ENCODE results near the gene KY.
A peak's percentile ranks its signal among the peaks of the same experiment; 100 is the strongest.

Gene KY

GRCh38 chr3:134658555-134658954 is 7.7 kb upstream of the KY start:
- H3K4me1 ChIP-seq (ENCODE audit: control insufficient read depth in 5 of 5, insufficient read depth in 5 of 5, low read length in 5 of 5), result no peaks in the 10 kb centered on the region
- H3K4me3 ChIP-seq (ENCODE audit: low read depth in 1 of 5, low read length in 5 of 5), result no peak overlapping the region
- H3K9ac ChIP-seq (ENCODE audit: low read length in 5 of 5), result no peak overlapping the region
- H3K27me3 ChIP-seq (ENCODE audit: control insufficient read depth in 5 of 5, insufficient read depth in 4 of 5, low read length in 5 of 5), result no peaks in the 10 kb centered on the region
- peaks cover 0 to 4% (median 0%) of the 10 kb centered on the region in 5 donors for H3K9me3 ChIP-seq (ENCODE audit: control insufficient read depth in 5 of 5, low read length in 5 of 5)
- H3K27ac ChIP-seq (ENCODE audit: low read depth, low read length), result no peak overlapping the region
- no peaks in the 10 kb centered on the region for H3K36me3 ChIP-seq (ENCODE audit: control insufficient read depth in 5 of 5, insufficient read depth in 5 of 5, low read length in 5 of 5)

- peaks cover 0 to 5% (median 5%) of the 10 kb centered on the region in 5 donors for H3K4me1 ChIP-seq (ENCODE audit: control insufficient read depth in 5 of 5, insufficient read depth in 5 of 5, low read length in 5 of 5)
- no peak overlapping the region for H3K9ac ChIP-seq (ENCODE audit: low read length in 5 of 5)
- H3K9me3 ChIP-seq (ENCODE audit: control insufficient read depth in 5 of 5, low read length in 5 of 5), result peaks cover 0 to under 1% (median 0%) of the 10 kb centered on the region in 5 donors
- H3K27ac ChIP-seq (ENCODE audit: low read depth, low read length), result no peak overlapping the region
- H3K4me3 ChIP-seq (ENCODE audit: low read depth in 1 of 5, low read length in 5 of 5), result no peak overlapping the region
- no peaks in the 10 kb centered on the region for H3K36me3 ChIP-seq (ENCODE audit: control insufficient read depth in 5 of 5, insufficient read depth in 5 of 5, low read length in 5 of 5)
- peaks cover 0 to 8% (median 4%) of the 10 kb centered on the region in 5 donors for H3K27me3 ChIP-seq (ENCODE audit: control insufficient read depth in 5 of 5, insufficient read depth in 4 of 5, low read length in 5 of 5)
Measured at GRCh38 chr3:134656211-134656800, 5.5 kb upstream of the KY start.

- peaks cover 0 to 11% (median 11%) of the 10 kb centered on the region in 5 donors for H3K4me1 ChIP-seq (ENCODE audit: control insufficient read depth in 5 of 5, insufficient read depth in 5 of 5, low read length in 5 of 5)
- H3K9ac ChIP-seq (ENCODE audit: low read length in 5 of 5), result no peak overlapping the region
- no peak overlapping the region for H3K27ac ChIP-seq (ENCODE audit: low read depth, low read length)
- H3K27me3 ChIP-seq (ENCODE audit: control insufficient read depth in 5 of 5, insufficient read depth in 4 of 5, low read length in 5 of 5), result peaks cover 0 to 11% (median 6%) of the 10 kb centered on the region in 5 donors
- no peaks in the 10 kb centered on the region for H3K9me3 ChIP-seq (ENCODE audit: control insufficient read depth in 5 of 5, low read length in 5 of 5)
- H3K4me3 ChIP-seq (ENCODE audit: low read depth in 1 of 5, low read length in 5 of 5), result no peak overlapping the region
- H3K36me3 ChIP-seq (ENCODE audit: control insufficient read depth in 5 of 5, insufficient read depth in 5 of 5, low read length in 5 of 5), result no peaks in the 10 kb centered on the region
Measured at GRCh38 chr3:134655706-134656105, 4.9 kb upstream of the KY start.

- Histone ChIP-seq H3K9me3 (ENCODE audit: control insufficient read depth in 5 of 5, low read length in 5 of 5) (no peaks in the 10 kb centered on the region), H3K9ac (ENCODE audit: low read length in 5 of 5) (no peak overlapping the region), H3K36me3 (ENCODE audit: control insufficient read depth in 5 of 5, insufficient read depth in 5 of 5, low read length in 5 of 5) (no peaks in the 10 kb centered on the region), H3K4me3 (ENCODE audit: low read depth in 1 of 5, low read length in 5 of 5) (no peak overlapping the region), H3K27ac (ENCODE audit: low read depth, low read length) (no peak overlapping the region), H3K27me3 (ENCODE audit: control insufficient read depth in 5 of 5, insufficient read depth in 4 of 5, low read length in 5 of 5) (peaks cover 0 to 21% (median 8%) of the 10 kb centered on the region in 5 donors), H3K4me1 (ENCODE audit: control insufficient read depth in 5 of 5, insufficient read depth in 5 of 5, low read length in 5 of 5) (peaks cover 0 to 18% (median 16%) of the 10 kb centered on the region in 5 donors)
Measured at GRCh38 chr3:134654031-134654430, 3.2 kb upstream of the KY start.

- no peaks in the 10 kb centered on the region for H3K36me3 ChIP-seq (ENCODE audit: control insufficient read depth in 5 of 5, insufficient read depth in 5 of 5, low read length in 5 of 5)
- no peaks in the 10 kb centered on the region for H3K9me3 ChIP-seq (ENCODE audit: control insufficient read depth in 5 of 5, low read length in 5 of 5)
- no peak overlapping the region for H3K9ac ChIP-seq (ENCODE audit: low read length in 5 of 5)
- H3K27me3 ChIP-seq (ENCODE audit: control insufficient read depth in 5 of 5, insufficient read depth in 4 of 5, low read length in 5 of 5), result peaks cover 0 to 21% (median 8%) of the 10 kb centered on the region in 5 donors
- no peak overlapping the region for H3K27ac ChIP-seq (ENCODE audit: low read depth, low read length)
- H3K4me1 ChIP-seq (ENCODE audit: control insufficient read depth in 5 of 5, insufficient read depth in 5 of 5, low read length in 5 of 5), result peaks cover 0 to 18% (median 16%) of the 10 kb centered on the region in 5 donors
- no peak overlapping the region for H3K4me3 ChIP-seq (ENCODE audit: low read depth in 1 of 5, low read length in 5 of 5)
Measured at GRCh38 chr3:134652886-134653630, 2.2 kb upstream of the KY start.

- Histone ChIP-seq H3K27ac (ENCODE audit: low read depth, low read length) (no peak overlapping the region), H3K9ac (ENCODE audit: low read length in 5 of 5) (no peak overlapping the region), H3K9me3 (ENCODE audit: control insufficient read depth in 5 of 5, low read length in 5 of 5) (no peaks in the 10 kb centered on the region), H3K4me3 (ENCODE audit: low read depth in 1 of 5, low read length in 5 of 5) (no peak overlapping the region), H3K27me3 (ENCODE audit: control insufficient read depth in 5 of 5, insufficient read depth in 4 of 5, low read length in 5 of 5) (peaks cover 0 to 21% (median 8%) of the 10 kb centered on the region in 5 donors), H3K36me3 (ENCODE audit: control insufficient read depth in 5 of 5, insufficient read depth in 5 of 5, low read length in 5 of 5) (no peaks in the 10 kb centered on the region), H3K4me1 (ENCODE audit: control insufficient read depth in 5 of 5, insufficient read depth in 5 of 5, low read length in 5 of 5) (peaks cover 0 to 18% (median 16%) of the 10 kb centered on the region in 5 donors)
Measured at GRCh38 chr3:134652409-134652831, 1.6 kb upstream of the KY start.

- Histone ChIP-seq H3K27ac (ENCODE audit: low read depth, low read length) (no peak overlapping the region), H3K36me3 (ENCODE audit: control insufficient read depth in 5 of 5, insufficient read depth in 5 of 5, low read length in 5 of 5) (no peaks in the 10 kb centered on the region), H3K27me3 (ENCODE audit: control insufficient read depth in 5 of 5, insufficient read depth in 4 of 5, low read length in 5 of 5) (peaks cover 0 to 21% (median 8%) of the 10 kb centered on the region in 5 donors), H3K9me3 (ENCODE audit: control insufficient read depth in 5 of 5, low read length in 5 of 5) (no peaks in the 10 kb centered on the region), H3K4me3 (ENCODE audit: low read depth in 1 of 5, low read length in 5 of 5) (peak overlapping the region; percentile 40 to 64 (median 55)), H3K4me1 (ENCODE audit: control insufficient read depth in 5 of 5, insufficient read depth in 5 of 5, low read length in 5 of 5) (peaks cover 0 to 19% (median 16%) of the 10 kb centered on the region in 5 donors), H3K9ac (ENCODE audit: low read length in 5 of 5) (no peak overlapping the region)
Measured at GRCh38 chr3:134651347-134652041, 672 bp upstream of the KY start.

- Histone ChIP-seq H3K9me3 (ENCODE audit: control insufficient read depth in 5 of 5, low read length in 5 of 5) (no peaks in the 10 kb centered on the region), H3K9ac (ENCODE audit: low read length in 5 of 5) (no peak overlapping the region), H3K4me1 (ENCODE audit: control insufficient read depth in 5 of 5, insufficient read depth in 5 of 5, low read length in 5 of 5) (peaks cover 0 to 31% (median 18%) of the 10 kb centered on the region in 5 donors), H3K4me3 (ENCODE audit: low read depth in 1 of 5, low read length in 5 of 5) (no peak overlapping the region), H3K27ac (ENCODE audit: low read depth, low read length) (no peak overlapping the region), H3K27me3 (ENCODE audit: control insufficient read depth in 5 of 5, insufficient read depth in 4 of 5, low read length in 5 of 5) (peaks cover 0 to 21% (median 8%) of the 10 kb centered on the region in 5 donors), H3K36me3 (ENCODE audit: control insufficient read depth in 5 of 5, insufficient read depth in 5 of 5, low read length in 5 of 5) (no peaks in the 10 kb centered on the region)
Measured at GRCh38 chr3:134649106-134649705, 1.6 kb downstream of the KY start.

GRCh38 chr3:134647902-134648760 is 2.7 kb downstream of the KY start:
- Histone ChIP-seq H3K4me3 (ENCODE audit: low read depth in 1 of 5, low read length in 5 of 5) (no peak overlapping the region), H3K27me3 (ENCODE audit: control insufficient read depth in 5 of 5, insufficient read depth in 4 of 5, low read length in 5 of 5) (peaks cover 0 to 21% (median 8%) of the 10 kb centered on the region in 5 donors), H3K9ac (ENCODE audit: low read length in 5 of 5) (no peak overlapping the region), H3K4me1 (ENCODE audit: control insufficient read depth in 5 of 5, insufficient read depth in 5 of 5, low read length in 5 of 5) (peaks cover 3 to 35% (median 21%) of the 10 kb centered on the region in 5 donors), H3K36me3 (ENCODE audit: control insufficient read depth in 5 of 5, insufficient read depth in 5 of 5, low read length in 5 of 5) (no peaks in the 10 kb centered on the region), H3K9me3 (ENCODE audit: control insufficient read depth in 5 of 5, low read length in 5 of 5) (no peaks in the 10 kb centered on the region), H3K27ac (ENCODE audit: low read depth, low read length) (no peak overlapping the region)
